Urothelium cell line (cell line): ENCODE data around the gene FTSJ1.
"Not testable (repeated sequence)": the region's sequence is repeated elsewhere in the genome, so short reads cannot be mapped to it uniquely, and the experiment has no call there.

Source experiments
- DNase-seq: peaks from one replicate; pipeline ENCODE4 v3.0.0; 2011; ENCODE audit warnings: low spot score, mixed read lengths
- FAIRE-seq: peaks from 2 replicates; lab custom pipeline; 2011; peaks lifted over from hg19 to GRCh38; lab: Jason Lieb, UNC

Gene FTSJ1

DNA sequence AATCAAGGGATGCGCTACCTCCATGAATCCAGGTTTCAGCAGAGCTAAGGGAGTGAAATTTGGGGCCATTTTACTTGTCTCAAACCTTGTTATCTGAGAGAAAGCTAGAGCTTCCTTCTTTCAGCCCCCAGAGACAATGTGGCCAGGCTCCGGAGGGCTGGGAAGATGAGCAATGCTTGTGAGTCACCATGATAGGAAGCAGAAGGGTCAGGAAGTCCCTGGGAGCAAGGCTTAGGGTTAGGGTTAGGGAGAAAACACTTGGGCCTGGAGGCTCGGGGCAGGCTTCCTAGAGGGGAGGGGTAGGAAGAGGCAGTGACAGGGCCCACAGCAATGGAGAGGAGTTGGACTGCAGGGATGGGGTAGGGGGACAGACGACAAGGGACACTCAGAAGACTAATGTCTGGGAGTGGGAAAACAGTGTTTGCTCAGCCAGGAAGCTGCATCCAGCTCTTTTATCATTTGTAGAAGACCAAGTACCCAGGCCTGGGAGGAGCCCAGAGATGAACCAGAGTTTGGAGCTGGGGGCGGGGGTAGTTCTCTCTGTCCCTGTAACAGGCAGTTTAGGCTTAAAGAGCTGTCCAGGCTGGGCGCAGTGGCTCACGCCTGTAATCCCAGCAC lies 16.4 kb downstream of the FTSJ1 start:
- FAIRE-seq (no peak), DNase-seq (peak; percentile 39)

DNA sequence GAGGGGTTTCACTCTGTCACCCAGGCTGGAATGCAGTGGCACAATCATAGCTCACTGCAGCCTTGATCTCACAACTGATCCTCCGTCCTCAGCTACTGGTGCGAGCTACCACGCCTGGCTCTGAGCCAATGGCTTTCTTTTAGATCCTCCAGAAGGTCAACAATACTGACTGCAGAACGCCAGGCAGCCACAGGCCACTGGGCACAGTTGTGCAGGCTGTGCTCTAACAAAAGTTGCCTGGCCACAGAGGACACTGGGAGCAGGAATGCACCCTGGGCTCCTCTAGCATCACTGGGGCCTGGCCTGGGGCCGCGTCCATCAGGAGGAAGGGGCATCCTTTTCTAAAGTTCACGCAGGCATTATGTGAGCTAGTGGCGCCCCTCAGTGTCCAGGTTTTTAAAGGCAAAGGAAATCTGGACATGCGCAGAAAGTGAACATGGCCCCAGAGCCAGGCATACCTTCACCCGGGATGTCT lies 17.9 kb downstream of the FTSJ1 start:
- no peak for DNase-seq
- no peak for FAIRE-seq

DNA sequence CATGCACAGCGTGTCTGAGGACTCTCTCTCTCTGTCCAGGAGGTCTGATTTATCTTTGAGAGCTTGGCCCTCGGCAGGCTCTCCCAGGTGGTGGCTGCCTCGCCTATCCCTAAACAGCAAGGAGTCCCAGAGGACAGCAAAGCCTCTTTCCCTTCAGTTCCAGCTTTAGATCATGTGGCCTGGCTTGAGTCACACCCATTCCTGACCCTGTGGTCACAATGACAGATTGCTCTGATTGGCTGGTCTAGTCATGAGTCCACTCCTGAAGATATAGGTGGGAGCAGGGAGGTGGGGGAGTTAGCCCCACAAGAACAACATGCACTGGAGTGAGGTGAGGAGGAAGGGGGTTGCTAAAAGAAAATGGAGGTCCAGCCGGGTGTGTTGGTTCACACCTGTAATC lies 20.7 kb downstream of the FTSJ1 start:
- DNase-seq (no peak), FAIRE-seq (no peak)

DNA sequence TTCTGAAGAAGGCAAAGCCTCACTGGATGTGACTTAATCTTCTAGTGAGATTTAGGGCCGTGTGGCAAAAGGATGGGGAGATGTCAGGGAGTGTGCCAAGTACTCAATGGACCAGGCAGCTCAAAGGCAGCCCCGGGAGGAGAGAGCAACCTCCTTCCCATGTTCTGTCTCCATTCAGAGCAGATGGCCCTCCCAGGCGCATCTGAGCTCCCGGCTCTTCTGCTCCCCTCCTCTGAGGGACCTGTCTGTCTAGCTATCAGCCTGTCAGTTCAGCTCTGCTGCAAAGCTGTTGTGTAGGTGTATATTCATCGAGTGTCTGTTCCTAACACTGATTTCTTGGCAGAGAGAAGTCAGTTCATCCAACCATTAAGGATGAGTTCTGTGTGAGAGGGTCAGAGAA lies 21.9 kb downstream of the FTSJ1 start:
- FAIRE-seq (no peak), DNase-seq (no peak)

- DNase-seq = peak; percentile 77
- FAIRE-seq = peak; percentile 55
Measured at GRCh38 chrX:48498374-48498809, 22.4 kb downstream of the FTSJ1 start.

GRCh38 chrX:48504261-48504660 lies 28.3 kb downstream of the FTSJ1 start:
- DNase-seq (no peak), FAIRE-seq (no peak)

GRCh38 chrX:48505481-48505880 lies 29.5 kb downstream of the FTSJ1 start:
- FAIRE-seq (no peak), DNase-seq (no peak)

DNA sequence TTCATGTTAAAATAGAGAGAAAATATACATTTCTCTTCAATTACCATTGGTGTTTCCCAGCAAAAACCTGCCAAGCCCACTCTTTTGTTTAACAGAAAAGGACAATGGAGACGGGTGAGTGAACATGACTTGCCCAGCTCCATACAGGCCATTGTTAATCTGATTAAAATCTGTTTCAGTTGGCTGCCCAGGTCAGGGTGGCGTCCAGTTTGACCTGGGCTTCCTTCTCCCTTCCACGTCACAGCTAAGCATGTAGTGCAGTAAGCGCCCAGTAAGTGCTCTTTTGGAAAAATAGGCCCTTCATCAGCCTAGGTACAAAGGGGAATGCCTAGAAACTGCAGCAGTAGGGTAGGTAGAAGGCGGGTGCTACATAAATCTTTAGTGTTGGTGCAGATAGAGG lies 31.2 kb downstream of the FTSJ1 start:
- no peak for DNase-seq
- no peak for FAIRE-seq

DNA sequence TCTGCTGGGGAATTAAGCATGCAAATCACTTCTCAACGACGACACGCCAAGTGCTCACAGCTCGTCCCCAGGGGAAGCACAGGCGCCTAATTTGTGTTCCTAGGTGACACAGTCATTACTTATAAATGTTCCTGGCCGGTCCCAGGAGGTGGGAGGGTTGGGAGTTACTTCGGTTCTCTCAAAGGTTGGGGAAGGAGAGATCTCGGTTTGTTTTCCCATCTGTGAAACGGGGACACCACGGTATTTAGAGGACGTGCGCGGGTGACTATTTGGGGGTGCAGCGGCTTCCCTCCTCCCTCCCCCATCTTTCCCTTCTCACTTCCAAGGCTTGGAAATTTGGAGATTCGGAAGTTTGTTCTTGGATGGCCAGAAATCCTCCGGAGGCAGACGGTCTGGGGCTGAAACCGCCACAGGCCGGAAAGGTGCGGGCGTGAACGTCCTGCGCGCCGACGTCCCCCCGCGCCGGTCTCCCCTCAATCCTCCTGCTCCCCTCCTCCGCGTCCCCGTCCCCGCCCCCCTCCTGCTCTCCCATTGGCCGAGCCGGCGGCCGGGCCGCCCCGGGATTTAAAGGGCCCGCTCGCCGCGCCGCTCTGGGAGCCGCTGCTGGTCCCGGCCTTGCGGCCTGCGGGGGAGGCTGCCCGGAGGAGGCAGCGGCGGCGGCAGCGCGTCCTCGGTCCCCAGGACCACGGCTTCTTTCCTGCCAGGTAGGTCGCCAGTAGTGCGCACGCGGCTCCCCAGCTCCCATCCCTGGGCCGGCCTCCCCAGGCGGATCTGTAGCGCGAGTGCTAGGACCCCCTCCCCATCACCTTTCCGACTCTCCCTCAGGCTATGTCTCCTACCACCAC lies 32.6 kb downstream of the FTSJ1 start, which contains the start of gene PORCN:
Gene PORCN (plus strand): TSS at position 593 of the 845 bp plus-strand sequence. CDS start 829 bp downstream, outside the sequence.
- DNase-seq = peak; percentile 88
- FAIRE-seq = no peak

GRCh38 chrX:48509245-48509590 lies 33.2 kb downstream of the FTSJ1 start:
- no peak for DNase-seq
- FAIRE-seq = no peak

- DNase-seq (no peak), FAIRE-seq (no peak)
Measured at GRCh38 chrX:48509619-48510018, 33.6 kb downstream of the FTSJ1 start.

DNA sequence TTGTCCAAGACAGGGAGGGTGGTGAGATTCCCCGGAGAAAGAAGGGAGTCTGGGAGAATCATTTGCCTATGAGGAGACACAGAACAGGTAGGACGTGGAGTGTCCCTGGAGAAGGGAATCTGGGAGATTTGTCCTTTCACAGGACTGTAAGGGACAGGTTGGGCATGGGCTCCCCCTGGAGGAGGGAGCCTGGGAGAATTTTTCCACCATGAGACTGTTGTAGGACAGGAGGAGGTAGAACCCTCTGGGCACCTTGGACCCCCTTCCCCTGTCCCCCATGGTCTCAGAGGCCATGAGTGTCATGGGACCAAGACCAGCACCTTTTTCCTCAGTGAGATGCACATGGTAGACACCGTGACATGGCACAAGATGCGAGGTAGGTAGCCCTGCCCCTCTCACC lies 35.6 kb downstream of the FTSJ1 start:
- DNase-seq = peak; percentile 23
- FAIRE-seq = no peak

GRCh38 chrX:48512371-48512935 lies 36.5 kb downstream of the FTSJ1 start:
- FAIRE-seq (no peak), DNase-seq (no peak)

DNA sequence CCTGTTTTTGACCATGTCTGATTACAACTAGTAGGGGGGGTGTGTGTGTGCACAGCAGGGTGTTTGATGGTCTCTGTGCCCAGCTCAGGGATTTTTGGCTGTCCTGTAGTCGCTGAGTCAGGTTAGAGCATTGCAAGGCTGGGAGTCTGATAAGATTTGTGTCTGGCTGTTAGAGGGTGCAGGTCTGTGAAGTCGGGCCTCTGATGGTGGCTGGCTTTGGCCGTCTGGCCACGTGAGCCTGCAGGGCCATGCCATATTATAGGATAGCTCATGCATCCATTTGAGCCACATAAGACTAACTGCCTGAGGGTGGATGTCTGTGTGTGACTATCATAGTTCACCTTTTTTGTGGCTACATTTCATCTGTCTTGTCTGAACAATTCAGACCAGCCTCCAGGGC lies 37.7 kb downstream of the FTSJ1 start:
- no peak for FAIRE-seq
- no peak for DNase-seq

GRCh38 chrX:48514126-48514806 lies 38.3 kb downstream of the FTSJ1 start:
- FAIRE-seq (no peak), DNase-seq (no peak)

GRCh38 chrX:48514868-48515460 lies 39.0 kb downstream of the FTSJ1 start:
- DNase-seq (no peak), FAIRE-seq (no peak)

- no peak for FAIRE-seq
Measured at GRCh38 chrX:48515842-48516241, 39.8 kb downstream of the FTSJ1 start.

GRCh38 chrX:48516285-48516684 lies 40.3 kb downstream of the FTSJ1 start:
- DNase-seq (no peak), FAIRE-seq (no peak)

More at GRCh38 chrX:48515842-48516241, 39.8 kb downstream of the FTSJ1 start:
- DNase-seq = no peak

DNA sequence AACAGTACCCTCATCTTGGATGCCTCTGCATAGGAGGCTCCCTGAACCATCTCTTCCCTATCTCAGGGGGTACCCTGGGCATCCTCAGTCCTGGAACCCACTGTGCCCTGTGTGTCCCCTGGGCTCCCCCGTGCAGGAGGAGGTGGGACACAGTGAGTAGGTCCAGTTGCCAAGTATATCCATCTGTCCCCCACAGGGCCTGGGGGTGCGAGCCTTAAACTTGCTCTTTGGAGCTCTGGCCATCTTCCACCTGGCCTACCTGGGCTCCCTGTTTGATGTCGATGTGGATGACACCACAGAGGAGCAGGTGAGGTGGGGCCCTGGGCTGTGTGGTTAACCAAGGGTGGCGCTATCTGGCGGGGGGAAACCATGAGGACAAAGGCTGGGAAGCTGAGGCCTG lies 41.0 kb downstream of the FTSJ1 start:
- FAIRE-seq (no peak), DNase-seq (no peak)

- DNase-seq, FAIRE-seq: not testable (repeated sequence)
Measured at GRCh38 chrX:48519481-48519880, 43.5 kb downstream of the FTSJ1 start.

DNA sequence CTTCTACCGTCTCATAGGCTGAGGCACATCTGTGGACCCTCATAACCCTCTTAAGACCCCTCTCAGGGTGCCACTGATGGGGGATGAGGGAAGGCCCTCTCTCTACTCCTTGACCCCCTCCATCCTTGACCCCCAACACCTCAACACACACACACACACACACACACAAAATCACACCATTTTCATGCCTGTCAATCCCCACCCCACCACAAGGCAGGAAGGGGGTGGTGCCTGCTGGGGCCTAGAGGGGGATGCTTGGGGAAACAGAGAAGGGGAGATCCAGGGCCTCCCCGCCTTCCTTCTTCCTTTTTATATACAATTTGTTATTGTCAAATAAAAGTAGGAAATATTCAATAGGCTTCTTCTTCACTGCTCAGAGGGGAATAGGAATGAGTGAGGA lies 44.5 kb downstream of the FTSJ1 start:
- FAIRE-seq (no peak), DNase-seq (no peak)
